SK-N-SH treated with all-trans-retinoic acid at 6 μM for 48 hours (cell line): ENCODE results near the gene C3.

Source experiments
- ARNTL ChIP-seq: fragments of 450-650 bp; formaldehyde crosslinking; IDR thresholded peaks from 2 replicates; pipeline ENCODE4 v1.5.0; 2020; ENCODE audit warnings: low read depth, mild to moderate bottlenecking, moderate library complexity, borderline replicate concordance
- BACH2 ChIP-seq: fragments of 250-450 bp; sonication (Bioruptor Pico); IDR thresholded peaks from 2 replicates; pipeline ENCODE4 v1.9.0; 2021; ENCODE audit warnings: mild to moderate bottlenecking, borderline replicate concordance
- CSRNP3 ChIP-seq: fragments of 250-450 bp; sonication (Bioruptor Pico); IDR thresholded peaks from 2 replicates; pipeline ENCODE4 v1.5.1; 2021; ENCODE audit warnings: mild to moderate bottlenecking, moderate library complexity
- GLIS3 ChIP-seq: fragments of 250-450 bp; sonication (Bioruptor Pico); IDR thresholded peaks from 2 replicates; pipeline ENCODE4 v1.5.0; 2020; ENCODE audit warnings: mild to moderate bottlenecking, moderate library complexity
- ISL1 ChIP-seq: fragments of 250-450 bp; sonication (Bioruptor Pico); IDR thresholded peaks from 2 replicates; pipeline ENCODE4 v2.1.2; 2022; ENCODE audit warnings: mild to moderate bottlenecking, moderate library complexity
- PPARA ChIP-seq: fragments of 250-450 bp; sonication (Bioruptor Pico); IDR thresholded peaks from 2 replicates; pipeline ENCODE4 v1.5.0; 2020; ENCODE audit warnings: mild to moderate bottlenecking, borderline replicate concordance
- TSHZ2 ChIP-seq: fragments of 250-450 bp; sonication (Bioruptor Pico); IDR thresholded peaks from 2 replicates; pipeline ENCODE4 v1.5.0; 2020; ENCODE audit warnings: mild to moderate bottlenecking, moderate library complexity
- ZC3H10 ChIP-seq: fragments of 250-450 bp; sonication (Bioruptor Pico); IDR thresholded peaks from 2 replicates; pipeline ENCODE4 v1.5.1; 2021; ENCODE audit warnings: mild to moderate bottlenecking, moderate library complexity
- ZFP30 ChIP-seq: fragments of 450-650 bp; formaldehyde crosslinking; IDR thresholded peaks from 2 replicates; pipeline ENCODE4 v1.5.0; 2022; ENCODE audit warnings: mild to moderate bottlenecking, moderate library complexity
- ZNF70 ChIP-seq: fragments of 450-650 bp; formaldehyde crosslinking; IDR thresholded peaks from 2 replicates; pipeline ENCODE4 v1.5.0; 2020; ENCODE audit warnings: mild to moderate bottlenecking, moderate library complexity

DNA sequence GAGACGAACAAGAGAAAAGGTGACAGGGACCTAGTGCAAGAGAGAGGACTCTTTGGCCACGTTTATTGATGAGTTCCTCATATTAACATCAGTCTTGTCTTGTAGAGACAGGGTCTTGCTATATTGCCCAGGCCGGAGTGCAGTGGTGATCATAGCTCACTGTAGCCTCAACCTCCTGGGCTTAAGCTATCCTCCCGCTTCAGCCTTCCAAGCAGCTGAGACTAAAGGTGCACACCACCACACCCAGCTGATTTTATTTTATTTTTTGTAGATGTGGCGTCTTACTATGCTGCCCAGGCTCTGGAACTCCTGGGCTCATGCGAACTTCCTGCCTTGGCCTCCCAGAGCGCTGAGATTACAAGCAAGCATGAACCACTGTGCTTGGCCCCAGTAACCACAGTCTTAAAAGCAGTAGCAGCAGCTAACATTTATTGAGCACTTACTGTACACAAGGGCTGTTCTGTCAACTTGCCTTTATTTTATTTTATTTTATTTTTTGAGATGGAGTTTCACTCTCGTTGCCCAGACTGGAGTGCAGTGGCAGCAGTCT is 47.9 kb upstream of the C3 start:
- TF ChIP-seq CSRNP3 (CRISPR knock-in tag): no peak
- no peak for TF ChIP-seq BACH2 (CRISPR knock-in tag)
- TF ChIP-seq ZNF70 (CRISPR knock-in tag): no peak
- TF ChIP-seq ARNTL (CRISPR knock-in tag): no peak
- no peak for TF ChIP-seq PPARA (CRISPR knock-in tag)
- no peak for TF ChIP-seq ISL1 (CRISPR knock-in tag)
- no peak for TF ChIP-seq TSHZ2
- TF ChIP-seq ZC3H10 (CRISPR knock-in tag): no peak
- no peak for TF ChIP-seq ZFP30 (CRISPR knock-in tag)
- TF ChIP-seq GLIS3 (CRISPR knock-in tag): no peak
